Ovary (tissue), 1 donor: Measurements from ENCODE around the gene COL28A1.

Experiments used
- EP300 ChIP-seq: sonication (generic); formaldehyde crosslinking; IDR thresholded peaks from one replicate; pipeline ENCODE4 v1.6.1; 2017; ENCODE audit warnings: antibody characterized with exemption
- POLR2A ChIP-seq: fragments of 450-650 bp; IDR thresholded peaks from one replicate; pipeline ENCODE4 v1.6.1; 2017; ENCODE audit warnings: antibody characterized with exemption, mild to moderate bottlenecking, moderate library complexity

- TF ChIP-seq POLR2A (no peak), EP300 (no peak)
Observed at GRCh38 chr7:7481802-7482201, 53.9 kb downstream of the COL28A1 start.
